GM18873 (cell line): ENCODE data around the gene TERT.
"Not testable (repeated sequence)": the region's sequence is repeated elsewhere in the genome, so short reads cannot be mapped to it uniquely, and the experiment has no call there.

Experiments
- ATAC-seq: cut with Tn5 transposase; IDR thresholded peaks from one replicate; pipeline ENCODE4 v1.9.1; 2021; ENCODE audit warnings: mild to moderate bottlenecking, moderate library complexity, moderate number of reproducible peaks; ENCODE audit not compliant: unreplicated experiment, low FRiP score

The TERT gene

GRCh38 chr5:1244976-1245375 lies 49.9 kb downstream of the TERT start:
- no peak for ATAC-seq

DNA sequence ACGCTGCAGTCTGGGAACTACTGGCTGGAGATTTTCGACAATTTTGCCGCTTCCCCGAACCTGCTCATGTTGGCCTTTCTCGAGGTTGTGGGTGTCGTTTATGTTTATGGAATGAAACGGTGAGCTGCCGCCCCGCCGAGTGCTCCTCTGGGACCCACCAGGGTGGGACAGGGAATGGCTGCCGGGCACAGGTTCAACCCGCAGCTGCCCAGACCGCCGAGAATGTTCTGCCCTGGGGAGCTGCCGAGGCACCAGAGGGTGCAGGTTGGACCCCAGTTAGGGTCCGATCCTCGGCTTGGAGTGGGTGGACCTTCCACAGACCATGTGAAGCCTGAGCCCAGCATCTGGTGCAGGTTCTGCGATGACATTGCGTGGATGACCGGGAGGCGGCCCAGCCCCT lies 50.6 kb downstream of the TERT start:
- no peak for ATAC-seq

DNA sequence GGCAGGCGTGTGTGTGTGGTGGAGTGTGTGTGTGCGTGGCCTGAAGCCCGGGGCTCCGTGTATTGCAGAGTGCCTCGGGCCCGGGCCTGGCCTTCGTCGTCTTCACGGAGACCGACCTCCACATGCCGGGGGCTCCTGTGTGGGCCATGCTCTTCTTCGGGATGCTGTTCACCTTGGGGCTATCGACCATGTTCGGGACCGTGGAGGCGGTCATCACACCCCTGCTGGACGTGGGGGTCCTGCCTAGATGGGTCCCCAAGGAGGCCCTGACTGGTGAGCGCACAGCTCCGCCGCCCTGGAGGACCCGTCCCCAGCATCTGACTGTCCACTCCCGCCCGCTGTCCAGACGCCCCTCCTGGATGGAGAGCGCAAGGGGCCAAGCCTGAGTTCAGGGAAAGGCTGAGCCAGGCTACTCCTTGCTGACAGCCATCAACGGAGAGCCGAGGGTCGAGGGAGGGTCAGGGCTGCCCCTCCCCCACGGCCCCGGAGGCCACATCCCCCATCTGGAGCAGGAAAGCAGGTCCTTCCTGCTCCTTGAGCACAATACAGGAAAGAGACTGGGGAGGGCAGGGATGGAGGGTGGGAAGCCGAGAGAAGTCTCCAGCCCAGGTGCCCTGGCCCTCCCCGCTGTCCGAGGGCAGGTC lies 51.3 kb downstream of the TERT start:
- ATAC-seq: no peak

- no peak for ATAC-seq
Measured at GRCh38 chr5:1242733-1243486, 52.0 kb downstream of the TERT start.

- no peak for ATAC-seq
Measured at GRCh38 chr5:1241509-1242080, 53.3 kb downstream of the TERT start.

GRCh38 chr5:1240496-1241260 lies 54.2 kb downstream of the TERT start:
- no peak for ATAC-seq

GRCh38 chr5:1239505-1240251 lies 55.2 kb downstream of the TERT start:
- ATAC-seq: no peak

- ATAC-seq: no peak
Measured at GRCh38 chr5:1235838-1236237, 59.0 kb downstream of the TERT start.

DNA sequence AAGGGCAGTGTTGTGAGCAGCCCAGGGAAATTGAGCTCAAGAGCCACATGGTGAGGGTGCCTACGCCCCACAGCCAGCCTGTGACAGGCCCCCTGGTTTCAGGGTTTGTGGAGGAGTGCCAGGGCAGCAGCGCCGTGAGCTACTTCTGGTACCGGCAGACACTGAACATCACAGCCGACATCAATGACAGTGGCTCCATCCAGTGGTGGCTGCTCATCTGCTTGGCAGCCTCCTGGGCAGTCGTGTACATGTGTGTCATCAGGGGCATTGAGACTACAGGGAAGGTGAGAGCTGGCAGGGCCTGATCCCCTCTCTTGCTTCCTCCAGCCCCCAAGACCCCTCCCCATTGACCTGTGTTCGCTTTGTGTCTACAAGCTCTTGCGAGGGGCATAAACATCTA lies 59.5 kb downstream of the TERT start:
- no peak for ATAC-seq

- no peak for ATAC-seq
Measured at GRCh38 chr5:1232780-1233179, 62.1 kb downstream of the TERT start.

GRCh38 chr5:1231354-1231905 lies 63.4 kb downstream of the TERT start:
- no peak for ATAC-seq

- ATAC-seq: no peak
Measured at GRCh38 chr5:1230551-1230950, 64.3 kb downstream of the TERT start.

- ATAC-seq: no peak
Measured at GRCh38 chr5:1229822-1230221, 65.0 kb downstream of the TERT start.

GRCh38 chr5:1229023-1229422 lies 65.8 kb downstream of the TERT start:
- not testable (repeated sequence) for ATAC-seq

DNA sequence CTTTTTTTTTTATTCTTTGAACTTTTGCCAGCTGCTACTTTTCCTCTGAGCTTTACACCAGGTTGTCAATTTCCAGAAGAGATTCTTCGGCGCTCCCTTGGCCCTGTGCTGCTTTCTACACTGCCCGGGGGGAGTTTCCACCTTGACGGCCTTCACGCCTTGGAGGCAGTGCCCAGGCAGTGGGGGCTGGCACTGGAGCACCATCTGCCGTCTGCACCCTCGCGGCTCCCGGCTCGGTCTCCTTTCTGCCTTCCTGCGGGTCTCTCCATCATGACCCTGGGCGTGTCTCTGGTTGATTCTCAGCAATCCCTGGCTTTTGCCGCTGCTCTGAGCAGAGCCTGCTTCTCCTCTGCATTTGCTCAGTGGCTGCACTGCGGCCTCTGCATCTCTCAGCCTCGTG lies 66.7 kb downstream of the TERT start:
- ATAC-seq: no peak

GRCh38 chr5:1227667-1228066 lies 67.2 kb downstream of the TERT start:
- ATAC-seq: no peak

DNA sequence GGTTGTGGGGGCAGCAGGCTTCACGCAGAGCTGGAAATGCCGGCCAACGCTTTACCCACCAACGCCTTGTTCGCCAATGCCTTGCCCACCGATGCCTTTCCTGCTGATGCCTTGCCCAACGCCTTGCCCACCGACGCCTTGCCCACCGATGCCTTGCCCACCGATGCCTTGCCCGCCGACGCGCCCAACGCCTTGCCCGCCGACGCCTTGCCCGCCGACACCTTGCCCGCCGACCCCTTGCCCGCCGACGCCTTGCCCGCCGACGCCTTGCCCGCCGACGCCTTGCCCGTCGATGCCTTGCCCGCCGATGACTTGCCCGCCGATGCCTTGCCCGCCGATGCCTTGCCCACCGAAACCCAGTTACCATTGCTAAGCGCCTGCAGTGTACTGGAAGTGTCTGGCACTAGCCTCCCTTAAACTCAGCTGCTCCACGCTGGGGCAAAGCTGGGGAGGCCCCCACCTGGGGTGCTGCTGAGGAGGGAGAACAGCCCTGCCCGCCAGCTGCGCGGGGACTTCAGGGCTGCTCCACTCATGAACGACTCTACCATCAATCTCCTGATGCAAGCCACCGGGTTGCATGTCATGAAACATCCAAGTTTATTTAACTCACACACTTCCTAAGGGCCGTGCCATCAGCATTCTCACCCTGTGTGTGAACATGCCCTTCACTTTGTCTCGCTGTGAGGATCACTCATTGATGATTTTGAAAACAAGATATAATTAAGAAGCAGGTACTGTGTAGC lies 67.9 kb downstream of the TERT start:
- no peak for ATAC-seq

GRCh38 chr5:1226231-1226630 lies 68.6 kb downstream of the TERT start:
- no peak for ATAC-seq

DNA sequence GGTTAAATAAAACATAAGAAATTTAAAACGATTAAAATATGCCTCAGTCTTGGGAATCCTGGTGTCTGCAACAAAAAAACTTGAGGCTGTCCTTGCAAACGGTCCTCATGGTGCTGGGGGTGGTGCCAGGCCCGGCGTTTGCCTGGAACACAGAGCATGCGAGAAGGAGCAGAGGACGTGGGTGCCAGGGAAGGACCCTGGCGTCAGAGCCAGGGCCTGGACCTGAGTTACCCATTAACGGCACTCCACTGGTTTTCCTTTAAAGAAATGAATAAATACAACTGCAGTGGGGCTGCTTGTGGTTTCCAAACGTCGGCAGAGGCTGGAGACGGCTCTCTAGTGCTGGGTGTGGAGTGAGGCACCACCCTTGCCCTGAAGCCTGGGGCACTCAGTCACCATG lies 69.8 kb downstream of the TERT start, which contains the start of gene SLC6A18:
Gene SLC6A18 (plus strand): TSS at position 301 of the 400 bp plus-strand sequence. CDS start 97 bp downstream, at position 398.
- no peak for ATAC-seq
